Progenitor cell of endocrine pancreas (in vitro differentiated cells): ENCODE measurements around the gene DNAJB13. TPM values are rescaled to one million over a fixed set of nuclear protein-coding genes. Genes with fewer than 3 reads are reported as not detected.

Experiments
- DNase-seq: peaks from one replicate; pipeline ENCODE4 v3.0.0; 2021; ENCODE audit warnings: low spot score; ENCODE audit not compliant: unreplicated experiment
- H3K27ac Mint-ChIP-seq: 2 replicates; pipeline ENCODE4 v1.8.0; 2021; ENCODE audit warnings: mild to moderate bottlenecking, moderate library complexity, mixed read lengths
- H3K27me3 Mint-ChIP-seq: 2 replicates; pipeline ENCODE4 v1.8.0; 2021; ENCODE audit warnings: mixed read lengths
- H3K36me3 Mint-ChIP-seq: 2 replicates; pipeline ENCODE4 v1.8.0; 2022; ENCODE audit warnings: mixed read lengths; ENCODE audit not compliant: insufficient read depth
- H3K4me1 Mint-ChIP-seq: 2 replicates; pipeline ENCODE4 v1.8.0; 2021; ENCODE audit warnings: low read depth, mixed read lengths
- H3K4me3 Mint-ChIP-seq: 2 replicates; pipeline ENCODE4 v1.8.0; 2021; ENCODE audit warnings: low read depth, mild to moderate bottlenecking, moderate library complexity, mixed read lengths
- H3K9me3 Mint-ChIP-seq: 2 replicates; pipeline ENCODE4 v1.8.0; 2021; ENCODE audit warnings: low read depth, mixed read lengths
- CTCF ChIP-seq: fragments of 200-600 bp; sonication (generic); IDR thresholded peaks from one replicate; pipeline ENCODE4 v1.5.0; 2021; ENCODE audit warnings: antibody characterized with exemption, mild to moderate bottlenecking; ENCODE audit not compliant: unreplicated experiment
- total RNA-seq: library from RNA; stranded (reverse); gene quantifications from 2 replicates; pipeline ENCODE4 v1.2.1, GENCODE V29; 2021

DNAJB13 gene
- total RNA-seq, 1 donor from 2014 or later, result 1.1 TPM

DNA sequence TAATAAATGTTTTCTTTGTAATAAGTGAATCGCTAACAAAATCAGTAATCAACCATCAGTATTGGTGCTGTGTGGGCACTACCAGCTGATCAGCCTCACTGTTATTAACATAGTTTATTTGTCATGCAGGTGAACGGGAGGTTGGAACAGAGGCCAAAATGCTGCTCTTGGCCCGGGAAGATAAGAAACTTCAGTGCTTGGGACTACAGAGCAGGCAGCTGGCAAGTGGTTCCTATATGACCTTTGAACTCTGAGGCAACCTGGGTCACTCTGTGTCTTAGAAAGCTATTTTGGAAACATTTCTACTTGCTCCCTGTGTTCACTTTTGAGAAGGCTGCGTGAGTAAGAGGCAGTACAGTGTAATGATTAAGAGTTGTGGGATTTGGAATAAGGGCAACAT, 36.5 kb upstream of the DNAJB13 start:
- Mint-ChIP-seq H3K4me3 (no peak overlapping the region), H3K9me3 (no peaks in the 10 kb centered on the region), H3K27me3 (no peaks in the 10 kb centered on the region), H3K36me3 (peaks cover 23% of the 10 kb centered on the region), H3K4me1 (no peaks in the 10 kb centered on the region), H3K27ac (no peak overlapping the region)
- TF ChIP-seq CTCF, result no peak
- DNase-seq, result no peak

GRCh38 chr11:73916435-73916834, 34.4 kb upstream of the DNAJB13 start:
- TF ChIP-seq CTCF, result no peak
- Mint-ChIP-seq H3K4me3 (no peak overlapping the region), H3K27ac (no peak overlapping the region), H3K4me1 (no peaks in the 10 kb centered on the region), H3K36me3 (peaks cover 23% of the 10 kb centered on the region), H3K9me3 (no peaks in the 10 kb centered on the region), H3K27me3 (no peaks in the 10 kb centered on the region)
- no peak for DNase-seq

- no peak overlapping the region for H3K27ac Mint-ChIP-seq
- no peak for TF ChIP-seq CTCF
- no peaks in the 10 kb centered on the region for H3K4me1 Mint-ChIP-seq
- no peaks in the 10 kb centered on the region for H3K27me3 Mint-ChIP-seq
- H3K4me3 Mint-ChIP-seq, result no peak overlapping the region
- peaks cover 10% of the 10 kb centered on the region for H3K36me3 Mint-ChIP-seq
- DNase-seq, result no peak
- H3K9me3 Mint-ChIP-seq, result no peaks in the 10 kb centered on the region
These were observed 29.6 kb upstream of the DNAJB13 start for GRCh38 chr11:73921180-73921579.

GRCh38 chr11:73929388-73929787, 21.4 kb upstream of the DNAJB13 start:
- H3K27ac Mint-ChIP-seq, result no peak overlapping the region
- peaks cover 20% of the 10 kb centered on the region for H3K36me3 Mint-ChIP-seq
- no peaks in the 10 kb centered on the region for H3K9me3 Mint-ChIP-seq
- no peak for TF ChIP-seq CTCF
- no peak overlapping the region for H3K4me3 Mint-ChIP-seq
- no peak for DNase-seq
- no peaks in the 10 kb centered on the region for H3K4me1 Mint-ChIP-seq
- H3K27me3 Mint-ChIP-seq, result no peaks in the 10 kb centered on the region

DNA sequence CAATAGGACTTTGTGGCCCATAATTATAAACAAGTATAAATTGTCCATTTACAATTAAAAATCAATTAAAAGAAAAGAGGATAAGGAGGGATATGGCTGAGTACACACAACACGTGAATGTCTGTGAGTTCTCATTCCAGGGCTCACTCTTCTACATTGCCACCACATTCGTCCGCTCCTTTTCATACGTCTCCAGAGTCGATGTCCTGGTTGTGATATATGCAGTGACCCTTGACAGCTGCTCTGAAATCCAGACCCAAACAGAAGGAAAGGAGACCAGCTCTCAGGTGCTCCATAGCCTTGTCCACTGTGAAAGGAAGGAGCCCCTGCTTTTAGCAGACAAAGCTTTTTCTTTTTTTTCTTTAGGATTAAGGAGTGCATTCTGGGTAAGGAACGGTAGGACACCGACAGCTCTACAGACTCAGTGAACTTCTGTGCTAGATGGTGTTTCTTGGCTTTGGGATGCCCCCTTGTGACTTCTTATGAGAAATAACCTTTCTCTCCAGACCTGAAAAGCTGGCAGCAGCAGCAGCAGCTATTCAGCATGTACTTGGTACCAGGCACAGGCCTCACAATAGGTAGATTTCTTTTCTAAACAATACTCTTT, 19.7 kb upstream of the DNAJB13 start:
- Mint-ChIP-seq H3K27ac (no peak overlapping the region), H3K4me3 (no peak overlapping the region), H3K4me1 (no peaks in the 10 kb centered on the region), H3K27me3 (no peaks in the 10 kb centered on the region), H3K36me3 (peaks cover 20% of the 10 kb centered on the region), H3K9me3 (no peaks in the 10 kb centered on the region)
- TF ChIP-seq CTCF, result peak; percentile 49
- DNase-seq, result no peak
